Activated T-cell treated with anti-CD3 and anti-CD28 coated beads, Interleukin-2, amount 50 U/mL, for 4 hours (primary cell): ENCODE results near the gene TMEM218. TPM values are rescaled to one million over a fixed set of nuclear protein-coding genes. Genes with fewer than 3 reads are reported as not detected.

Source experiments
- ATAC-seq, 2 donors: fragments of 200-7000 bp; cut with Tn5 transposase; one replicate each; pipeline ENCODE4 v1.10.0; 2021
- DNase-seq: peaks from one replicate; pipeline ENCODE4 v3.0.0-alpha.2; 2020
- H3K27me3 Mint-ChIP-seq: one replicate; pipeline ENCODE4 v1.8.0; 2021; ENCODE audit warnings: low read depth, mixed read lengths
- H3K36me3 Mint-ChIP-seq: one replicate; pipeline ENCODE4 v1.8.0; 2022; ENCODE audit warnings: mixed read lengths; ENCODE audit not compliant: insufficient read depth
- H3K4me1 Mint-ChIP-seq: one replicate; pipeline ENCODE4 v1.8.0; 2021; ENCODE audit warnings: low read depth, mixed read lengths
- H3K4me3 Mint-ChIP-seq: one replicate; pipeline ENCODE4 v1.8.0; 2021; ENCODE audit warnings: mild to moderate bottlenecking, moderate library complexity, mixed read lengths
- H3K9me3 Mint-ChIP-seq: one replicate; pipeline ENCODE4 v1.8.0; 2021; ENCODE audit warnings: mixed read lengths
- total RNA-seq, 3 donors: library from RNA; stranded (reverse); gene quantifications; one replicate each; pipeline ENCODE4 v1.2.1, GENCODE V29; 2021

The TMEM218 gene
- 10 to 100 TPM; 10.6 to 13.1 (median 12.3) TPM for total RNA-seq

GRCh38 chr11:125111343-125112207 is at the start of gene TMEM218:
TSS of gene TMEM218 (minus strand) at chr11:125111626. CDS start at chr11:125102241, 9,385 bp downstream.
- Mint-ChIP-seq H3K9me3 (no peaks in the 10 kb centered on the region), H3K4me3 (peak within 1 kb of the TSS; percentile 98), H3K27me3 (no peaks in the 10 kb centered on the region), H3K36me3 (peaks cover 5% of the 10 kb centered on the region), H3K4me1 (peaks cover 17% of the 10 kb centered on the region)
- ATAC-seq: peak; percentile 98 to 99
- peak; percentile 91 for DNase-seq

DNA sequence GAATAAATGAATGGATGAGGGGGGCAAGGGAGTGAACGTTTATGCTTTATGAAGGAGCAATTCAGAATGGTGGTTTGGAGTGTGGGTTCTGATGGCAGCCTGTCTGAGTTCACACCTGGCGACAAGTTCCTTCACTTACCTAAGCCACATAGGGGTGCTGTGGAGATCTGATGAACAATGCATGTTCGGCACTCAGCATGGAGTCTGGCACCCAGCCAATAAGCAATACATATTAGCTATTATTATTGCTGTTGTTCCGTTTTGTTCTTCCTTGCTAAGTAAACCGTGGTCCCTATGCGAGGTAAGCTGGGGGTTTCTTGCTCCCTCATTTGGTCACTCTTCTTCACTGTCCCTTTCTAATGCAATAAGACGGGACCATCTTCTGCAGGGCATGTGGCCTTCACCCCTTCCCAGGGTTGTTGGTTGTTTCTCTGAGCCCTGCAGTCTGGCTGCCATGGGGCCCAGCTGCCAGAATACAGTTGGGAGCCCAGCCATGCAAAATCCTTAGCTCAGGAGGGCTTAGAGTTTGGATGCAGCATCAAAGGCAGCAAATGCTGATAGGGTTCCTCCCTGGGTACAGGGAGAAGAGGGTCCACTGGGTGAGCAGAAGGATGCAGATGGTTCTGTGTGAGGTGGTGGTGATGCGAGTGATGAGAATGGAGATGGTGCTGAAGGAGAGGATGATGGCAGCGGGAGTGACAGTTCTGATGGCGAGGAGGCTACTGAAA is 46.7 kb upstream of the TMEM218 start:
- H3K4me1 Mint-ChIP-seq: no peaks in the 10 kb centered on the region
- ATAC-seq (no peak), DNase-seq (no peak)
- peaks cover 43% of the 10 kb centered on the region for H3K27me3 Mint-ChIP-seq
- H3K36me3 Mint-ChIP-seq: no peaks in the 10 kb centered on the region
- no peak overlapping the region for H3K4me3 Mint-ChIP-seq
- no peaks in the 10 kb centered on the region for H3K9me3 Mint-ChIP-seq

DNA sequence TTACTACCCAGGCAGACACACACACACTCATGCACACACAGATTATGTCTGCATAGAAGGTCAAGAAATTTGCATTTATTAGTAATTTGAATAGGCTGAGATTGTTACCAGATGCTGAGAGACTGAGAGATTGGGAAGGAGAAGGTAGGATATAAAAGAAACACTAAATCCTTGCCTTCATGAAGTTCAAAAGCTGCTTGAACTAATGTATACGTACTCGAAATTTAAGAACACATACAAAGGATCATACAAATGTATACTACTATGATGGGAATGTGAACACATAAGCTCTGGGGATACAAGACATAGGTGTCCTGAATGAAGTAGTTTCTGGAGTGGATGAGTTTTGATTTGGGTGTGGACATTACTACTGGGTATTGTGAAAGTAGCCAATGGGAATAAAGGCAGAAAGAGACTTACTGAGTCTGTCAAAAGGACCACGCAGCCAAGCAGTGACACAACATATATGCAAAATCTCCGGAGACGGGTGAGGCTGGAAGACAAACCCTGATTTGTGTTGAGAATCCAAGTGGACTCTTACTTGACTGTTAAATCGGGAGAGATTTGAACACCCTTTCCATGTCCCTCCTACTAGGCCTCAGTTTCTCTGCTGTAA is 45.8 kb upstream of the TMEM218 start:
- DNase-seq (no peak), ATAC-seq (no peak)
- H3K36me3 Mint-ChIP-seq: no peaks in the 10 kb centered on the region
- peaks cover 44% of the 10 kb centered on the region for H3K27me3 Mint-ChIP-seq
- H3K9me3 Mint-ChIP-seq: no peaks in the 10 kb centered on the region
- H3K4me1 Mint-ChIP-seq: no peaks in the 10 kb centered on the region
- H3K4me3 Mint-ChIP-seq: no peak overlapping the region

DNA sequence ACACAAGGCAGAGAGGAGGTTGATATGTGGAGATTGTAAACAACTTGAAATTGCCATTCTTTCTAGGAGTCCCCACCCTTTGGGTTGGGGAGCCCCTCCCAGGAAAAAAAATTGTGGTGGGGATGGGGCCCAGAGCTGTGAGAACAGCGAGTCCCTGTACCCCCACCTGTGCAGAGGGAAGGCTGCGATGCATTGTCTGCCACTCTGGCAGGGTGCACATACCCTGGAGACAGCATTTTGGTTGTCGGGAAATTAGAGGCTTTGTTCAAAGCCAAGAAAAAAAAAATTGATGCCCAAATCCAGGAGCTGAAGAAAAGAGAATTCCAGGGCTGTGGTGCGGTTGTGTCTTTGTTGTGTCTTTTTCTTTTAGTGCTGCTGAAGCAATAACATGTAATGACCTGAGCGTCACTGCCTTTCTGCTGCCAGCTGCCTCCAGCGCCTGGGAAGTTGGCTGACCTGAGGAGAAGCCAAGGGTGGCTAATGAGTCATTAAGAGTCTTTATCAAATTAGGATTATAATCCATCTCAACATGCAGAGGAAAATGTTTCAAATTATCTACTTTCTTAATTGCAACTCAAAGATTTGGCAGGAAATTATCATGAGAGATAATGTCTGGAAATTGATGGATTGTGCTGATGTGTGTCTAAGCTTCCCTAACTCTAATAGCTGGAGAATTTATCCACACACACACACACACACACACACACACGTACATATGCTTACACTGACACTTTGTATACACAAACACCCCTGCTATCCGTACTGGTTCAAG is 45.1 kb upstream of the TMEM218 start:
- no peak for ATAC-seq
- Mint-ChIP-seq H3K4me3 (no peak overlapping the region), H3K9me3 (no peaks in the 10 kb centered on the region), H3K36me3 (no peaks in the 10 kb centered on the region), H3K4me1 (no peaks in the 10 kb centered on the region), H3K27me3 (peaks cover 44% of the 10 kb centered on the region)
- DNase-seq: no peak

DNA sequence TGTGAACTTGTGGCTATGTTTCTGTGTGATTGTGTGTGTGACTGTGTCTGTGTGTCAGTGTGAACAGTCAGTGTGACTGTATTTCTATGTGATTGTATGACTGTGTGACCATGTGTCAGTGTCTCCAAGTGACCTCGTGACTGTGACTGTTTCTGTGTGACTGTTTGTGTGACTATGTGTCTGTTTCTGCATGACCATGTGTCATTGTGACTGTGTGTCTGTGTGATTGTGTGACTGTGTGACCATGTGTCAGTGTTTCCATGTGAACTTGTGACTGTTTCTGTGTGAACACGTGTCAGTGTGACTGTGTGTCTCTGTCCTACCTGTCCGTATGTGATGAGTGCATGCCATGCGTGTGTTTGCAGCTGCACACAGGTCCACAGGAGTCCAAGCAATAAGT is 44.3 kb upstream of the TMEM218 start:
- Mint-ChIP-seq H3K27me3 (peaks cover 44% of the 10 kb centered on the region), H3K9me3 (no peaks in the 10 kb centered on the region), H3K4me1 (no peaks in the 10 kb centered on the region), H3K4me3 (no peak overlapping the region), H3K36me3 (no peaks in the 10 kb centered on the region)
- ATAC-seq (no peak), DNase-seq (no peak)

GRCh38 chr11:125155100-125155444 is 43.6 kb upstream of the TMEM218 start:
- H3K4me3 Mint-ChIP-seq: no peak overlapping the region
- H3K36me3 Mint-ChIP-seq: no peaks in the 10 kb centered on the region
- H3K4me1 Mint-ChIP-seq: no peaks in the 10 kb centered on the region
- no peak for DNase-seq
- no peaks in the 10 kb centered on the region for H3K9me3 Mint-ChIP-seq
- H3K27me3 Mint-ChIP-seq: peaks cover 38% of the 10 kb centered on the region
- ATAC-seq: no peak

GRCh38 chr11:125154378-125155099 is 43.1 kb upstream of the TMEM218 start:
- Mint-ChIP-seq H3K9me3 (no peaks in the 10 kb centered on the region), H3K36me3 (no peaks in the 10 kb centered on the region), H3K4me1 (no peaks in the 10 kb centered on the region), H3K27me3 (peaks cover 36% of the 10 kb centered on the region), H3K4me3 (no peak overlapping the region)
- ATAC-seq: no peak
- no peak for DNase-seq

GRCh38 chr11:125153837-125154236 is 42.4 kb upstream of the TMEM218 start:
- ATAC-seq: no peak
- H3K4me1 Mint-ChIP-seq: no peaks in the 10 kb centered on the region
- H3K36me3 Mint-ChIP-seq: no peaks in the 10 kb centered on the region
- no peak overlapping the region for H3K4me3 Mint-ChIP-seq
- DNase-seq: no peak
- H3K27me3 Mint-ChIP-seq: peaks cover 36% of the 10 kb centered on the region
- H3K9me3 Mint-ChIP-seq: no peaks in the 10 kb centered on the region

GRCh38 chr11:125148743-125149142 is 37.3 kb upstream of the TMEM218 start:
- Mint-ChIP-seq H3K9me3 (no peaks in the 10 kb centered on the region), H3K4me1 (no peaks in the 10 kb centered on the region), H3K27me3 (peaks cover 13% of the 10 kb centered on the region), H3K4me3 (no peak overlapping the region), H3K36me3 (no peaks in the 10 kb centered on the region)
- ATAC-seq (no peak), DNase-seq (no peak)

DNA sequence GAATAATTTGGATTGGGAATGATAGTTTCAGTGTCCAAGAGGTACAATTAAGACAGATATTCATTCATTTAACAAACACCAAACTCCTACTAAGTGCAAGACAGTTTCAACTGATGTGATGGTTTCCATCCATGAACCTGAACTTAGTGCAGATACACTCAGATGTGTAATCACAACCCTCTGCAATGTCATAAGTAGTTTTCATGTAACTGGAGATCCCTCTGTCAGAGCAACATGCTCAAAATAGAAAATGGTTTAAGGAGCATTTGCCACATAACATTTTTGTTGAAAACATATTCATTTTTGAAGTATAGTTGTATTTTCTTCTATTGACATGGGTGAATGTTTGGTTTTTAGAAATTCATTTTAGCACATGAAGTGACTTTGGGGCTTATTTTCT is 36.6 kb upstream of the TMEM218 start:
- Mint-ChIP-seq H3K4me1 (no peaks in the 10 kb centered on the region), H3K4me3 (no peak overlapping the region), H3K36me3 (no peaks in the 10 kb centered on the region), H3K9me3 (no peaks in the 10 kb centered on the region), H3K27me3 (peaks cover 11% of the 10 kb centered on the region)
- DNase-seq: no peak
- no peak for ATAC-seq

DNA sequence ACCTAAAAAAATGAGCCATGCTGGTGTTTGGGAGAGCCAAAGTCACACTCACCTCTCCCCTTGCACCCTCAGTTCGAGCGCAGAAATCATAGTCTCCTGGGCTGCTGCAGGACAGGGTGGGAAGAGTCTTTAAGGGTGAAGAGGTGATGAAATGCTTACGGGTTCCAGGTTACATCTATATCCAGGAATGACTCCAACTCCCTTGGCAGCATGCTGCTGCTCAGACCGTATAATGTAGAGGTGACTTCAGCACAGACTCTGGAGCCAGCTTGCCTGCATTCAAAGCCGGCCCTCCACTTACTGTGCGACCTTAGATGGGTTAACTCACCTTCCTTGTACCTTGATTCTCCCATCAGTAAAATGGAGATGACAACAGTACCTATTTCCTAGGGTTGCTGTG is 35.9 kb upstream of the TMEM218 start:
- H3K27me3 Mint-ChIP-seq: peaks cover 10% of the 10 kb centered on the region
- ATAC-seq: no peak
- H3K4me3 Mint-ChIP-seq: no peak overlapping the region
- H3K9me3 Mint-ChIP-seq: no peaks in the 10 kb centered on the region
- DNase-seq: no peak
- H3K36me3 Mint-ChIP-seq: no peaks in the 10 kb centered on the region
- no peaks in the 10 kb centered on the region for H3K4me1 Mint-ChIP-seq

- DNase-seq (no peak), ATAC-seq (no peak)
- H3K4me1 Mint-ChIP-seq: peaks cover 2% of the 10 kb centered on the region
- no peak overlapping the region for H3K4me3 Mint-ChIP-seq
- H3K9me3 Mint-ChIP-seq: no peaks in the 10 kb centered on the region
- no peaks in the 10 kb centered on the region for H3K36me3 Mint-ChIP-seq
- H3K27me3 Mint-ChIP-seq: peaks cover 16% of the 10 kb centered on the region
Observed at GRCh38 chr11:125146232-125146631, 34.8 kb upstream of the TMEM218 start.

DNA sequence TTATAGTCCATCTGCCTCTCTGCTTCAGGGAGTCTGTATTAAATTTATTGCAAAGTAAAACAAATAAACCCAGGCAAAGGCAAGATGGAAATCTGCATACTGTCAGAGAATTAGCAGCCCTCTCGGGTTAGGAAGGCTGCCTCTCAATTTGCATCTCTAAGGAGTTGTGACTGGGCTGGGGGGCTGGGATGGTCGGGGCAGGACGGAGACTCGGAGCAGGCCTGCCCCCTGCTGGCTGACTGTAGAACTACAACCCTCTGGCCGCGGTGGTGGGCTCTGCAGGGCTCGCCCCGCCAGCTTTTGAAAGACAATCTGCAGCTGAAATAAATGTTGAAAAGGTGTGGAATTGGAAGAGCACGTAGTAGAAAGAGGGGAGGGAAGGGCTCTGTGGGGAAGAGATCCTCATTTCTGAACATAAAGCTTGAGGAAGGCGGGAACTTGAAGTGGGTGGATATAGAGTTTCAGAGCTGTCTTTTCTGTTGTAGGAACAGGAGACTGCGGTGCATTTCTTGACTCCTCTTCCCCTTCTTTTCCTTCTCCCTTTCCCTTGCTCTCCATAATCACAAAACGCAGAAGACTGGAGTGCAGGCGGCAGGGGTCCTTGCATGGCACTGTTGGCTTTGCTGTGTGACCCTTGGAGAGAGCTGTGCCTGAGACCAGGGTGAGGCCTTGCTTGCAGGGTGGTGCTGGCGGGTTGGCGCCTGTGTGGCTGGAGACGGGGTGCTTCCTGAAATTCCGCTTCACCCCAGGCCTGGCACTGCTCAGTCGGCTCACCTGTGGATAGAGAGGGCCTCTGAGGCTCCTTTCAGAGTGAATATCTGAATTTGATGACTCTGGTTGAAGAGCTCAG is 30.5 kb upstream of the TMEM218 start:
- peaks cover 2% of the 10 kb centered on the region for H3K4me1 Mint-ChIP-seq
- H3K27me3 Mint-ChIP-seq: peaks cover 32% of the 10 kb centered on the region
- no peaks in the 10 kb centered on the region for H3K9me3 Mint-ChIP-seq
- H3K4me3 Mint-ChIP-seq: no peak overlapping the region
- ATAC-seq (peak; percentile 87 to 92), DNase-seq (peak; percentile 56)
- H3K36me3 Mint-ChIP-seq: no peaks in the 10 kb centered on the region
